Left lobe of liver (tissue), 2 donors: Measurements from ENCODE around the gene USP32. TPM values are rescaled to one million over a fixed set of nuclear protein-coding genes. Genes with fewer than 3 reads are reported as not detected.
A peak's percentile ranks its signal among the peaks of the same experiment; 100 is the strongest.
"Not testable (repeated sequence)": the region's sequence is repeated elsewhere in the genome, so short reads cannot be mapped to it uniquely, and the experiment has no call there.

ENCODE experiments used
- ATAC-seq: fragments of 200-7000 bp; cut with Tn5 transposase; one replicate; pipeline ENCODE4 v1.9.1; 2020; ENCODE audit warnings: mild to moderate bottlenecking, moderate library complexity
- DNase-seq: peaks from one replicate; pipeline ENCODE4 v3.0.0-alpha.2; 2020; ENCODE audit warnings: low spot score
- total RNA-seq: library from RNA; stranded (reverse); gene quantifications from one replicate; pipeline ENCODE4 v1.2.1, GENCODE V29; 2021
- donor health status: DM: no; HTN: no; CAD: no; lungs with moderate emphysema.
- donor health status: DM: no; HTN: yes; CAD: no.

USP32 gene
- total RNA-seq, 1 donor from 2014 or later, result 25.9 TPM

- ATAC-seq, DNase-seq: not testable (repeated sequence)
Measured at GRCh38 chr17:60379461-60379860, 12.5 kb downstream of the USP32 start.

GRCh38 chr17:60378187-60378586 lies 13.7 kb downstream of the USP32 start:
- ATAC-seq, DNase-seq: not testable (repeated sequence)

- ATAC-seq (no peak), DNase-seq (no peak)
Measured at GRCh38 chr17:60372790-60373483, 19.0 kb downstream of the USP32 start.

GRCh38 chr17:60371818-60372510 lies 20.0 kb downstream of the USP32 start:
- no peak for DNase-seq
- ATAC-seq, result peak; percentile 52

- DNase-seq (no peak), ATAC-seq (no peak)
Measured at GRCh38 chr17:60371416-60371815, 20.5 kb downstream of the USP32 start.

- ATAC-seq (no peak), DNase-seq (no peak)
Measured at GRCh38 chr17:60369727-60370126, 22.2 kb downstream of the USP32 start.

GRCh38 chr17:60363700-60364405 lies 28.1 kb downstream of the USP32 start:
- no peak for DNase-seq
- ATAC-seq, result no peak

- ATAC-seq, result no peak
- no peak for DNase-seq
Measured at GRCh38 chr17:60362329-60362728, 29.6 kb downstream of the USP32 start.

GRCh38 chr17:60361889-60362288 lies 30.0 kb downstream of the USP32 start:
- ATAC-seq, result no peak
- no peak for DNase-seq

- no peak for ATAC-seq
Measured at GRCh38 chr17:60359415-60359814, 32.5 kb downstream of the USP32 start.

GRCh38 chr17:60358606-60359225 lies 33.2 kb downstream of the USP32 start:
- DNase-seq (no peak), ATAC-seq (no peak)

More at GRCh38 chr17:60359415-60359814, 32.5 kb downstream of the USP32 start:
- DNase-seq, result no peak

GRCh38 chr17:60356940-60357339 lies 35.0 kb downstream of the USP32 start:
- ATAC-seq, result peak; percentile 42
- no peak for DNase-seq

- DNase-seq (no peak), ATAC-seq (peak; percentile 57)
Measured at GRCh38 chr17:60355663-60356594, 36.0 kb downstream of the USP32 start.

- DNase-seq (no peak), ATAC-seq (peak; percentile 64)
Measured at GRCh38 chr17:60354223-60354622, 37.7 kb downstream of the USP32 start.

GRCh38 chr17:60353773-60354172 lies 38.2 kb downstream of the USP32 start:
- ATAC-seq (peak; percentile 7), DNase-seq (no peak)

- DNase-seq (no peak), ATAC-seq (no peak)
Measured at GRCh38 chr17:60352569-60352968, 39.4 kb downstream of the USP32 start.

GRCh38 chr17:60352071-60352470 lies 39.9 kb downstream of the USP32 start:
- no peak for DNase-seq
- ATAC-seq, result no peak

GRCh38 chr17:60351012-60351695 lies 40.8 kb downstream of the USP32 start:
- DNase-seq (no peak), ATAC-seq (no peak)

GRCh38 chr17:60348616-60349015 lies 43.3 kb downstream of the USP32 start:
- ATAC-seq (no peak), DNase-seq (no peak)

- ATAC-seq (no peak), DNase-seq (no peak)
Measured at GRCh38 chr17:60345233-60345632, 46.7 kb downstream of the USP32 start.
